ENCODE measurements around the gene ZFYVE16. TPM values are rescaled to one million over a fixed set of nuclear protein-coding genes. Genes with fewer than 3 reads are reported as not detected.
"Not testable (repeated sequence)": the region's sequence is repeated elsewhere in the genome, so short reads cannot be mapped to it uniquely, and the experiment has no call there.

ZFYVE16 gene
- total RNA-seq, 2 experiments from 2014 or later = 12.1 to 15.7 TPM

DNA sequence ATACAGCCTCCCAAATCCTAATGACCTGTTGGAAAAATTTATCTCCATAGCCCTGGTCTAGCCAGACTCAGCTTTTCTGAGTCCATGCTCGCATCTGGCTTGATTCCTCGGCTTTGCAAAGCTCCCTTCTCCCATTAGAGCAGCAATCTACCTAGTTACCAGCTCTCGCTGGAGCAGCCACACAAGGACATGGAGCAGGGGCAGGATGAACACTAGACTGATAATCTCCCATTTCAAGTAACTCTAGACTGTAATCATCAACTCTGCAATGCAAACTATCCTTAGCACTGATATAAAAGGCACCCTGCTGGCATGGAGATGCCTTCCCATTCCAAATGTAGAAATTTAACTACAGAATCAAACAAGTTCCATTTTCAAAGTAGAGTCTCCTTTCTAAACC lies 17.5 kb upstream of the ZFYVE16 start:
- DNase-seq; H3K36me3 Mint-ChIP-seq; POLR2A ChIA-PET; CTCF ChIA-PET; H3K4me3 Mint-ChIP-seq; H3K9me3 Mint-ChIP-seq; H3K27ac Mint-ChIP-seq; intact Hi-C loops (cut with micrococcal nuclease); H3K4me1 Mint-ChIP-seq (ENCODE audit: low read depth): not testable (repeated sequence)
- peaks cover 29% of the 10 kb centered on the region for H3K27me3 Mint-ChIP-seq

DNA sequence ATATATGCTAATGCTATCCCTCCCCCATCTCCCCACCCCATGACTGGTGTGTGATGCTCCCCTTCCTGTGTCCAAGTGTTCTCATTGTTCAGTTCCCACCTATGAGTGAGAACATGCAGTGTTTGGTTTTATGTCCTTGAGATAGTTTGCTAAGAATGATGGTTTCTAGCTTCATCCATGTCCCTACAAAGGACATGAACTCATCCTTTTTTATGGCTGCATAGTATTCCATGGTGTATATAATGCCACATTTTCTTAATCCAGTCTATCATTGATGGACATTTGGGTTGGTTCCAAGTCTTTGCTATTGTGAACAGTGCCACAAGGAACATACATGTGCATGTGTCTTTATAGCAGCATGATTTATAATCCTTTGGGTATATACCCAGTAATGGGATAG lies 16.6 kb upstream of the ZFYVE16 start:
- H3K9me3 Mint-ChIP-seq; H3K4me1 Mint-ChIP-seq (ENCODE audit: low read depth); DNase-seq; CTCF ChIA-PET; H3K4me3 Mint-ChIP-seq; intact Hi-C loops (cut with micrococcal nuclease); H3K36me3 Mint-ChIP-seq; POLR2A ChIA-PET; H3K27ac Mint-ChIP-seq: not testable (repeated sequence)
- peaks cover 34% of the 10 kb centered on the region for H3K27me3 Mint-ChIP-seq

DNA sequence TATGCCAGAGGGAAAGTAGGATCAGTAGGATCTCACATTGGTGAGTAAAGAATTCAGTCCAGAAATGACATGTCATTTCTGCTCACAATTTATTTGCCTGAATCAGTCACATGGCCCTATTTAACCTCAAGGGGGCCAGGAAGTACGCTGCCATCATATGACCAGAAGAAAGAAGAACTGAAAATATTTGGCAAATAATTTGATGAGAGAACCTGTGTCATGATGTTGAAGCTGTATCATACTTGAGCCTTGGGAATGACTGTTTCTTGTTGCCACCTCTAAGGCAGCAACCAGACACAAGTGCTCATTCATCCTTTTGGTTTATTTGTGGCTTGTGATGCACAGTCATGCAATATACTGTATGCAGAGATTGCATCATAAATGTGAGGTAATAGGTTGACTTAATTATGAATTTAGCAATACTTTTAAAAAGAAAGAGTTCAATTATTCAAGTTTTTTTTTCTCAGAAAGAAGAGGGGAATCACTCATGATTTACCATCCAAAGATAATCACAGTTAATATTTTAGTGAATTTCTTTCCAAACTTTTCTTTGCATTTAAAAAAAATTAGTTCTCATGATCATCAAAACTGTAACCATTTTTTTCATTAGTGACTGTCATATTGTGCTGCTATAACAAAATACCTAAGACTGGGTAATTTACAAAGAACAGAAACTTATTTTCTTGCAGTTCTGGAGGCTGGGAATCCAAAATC lies 8.2 kb upstream of the ZFYVE16 start:
- ChIA-PET POLR2A (no interaction called here), CTCF (no interaction called here)
- Mint-ChIP-seq H3K27me3 (peaks cover 14% of the 10 kb centered on the region), H3K36me3 (no peaks in the 10 kb centered on the region), H3K27ac (no peak overlapping the region), H3K4me3 (no peak overlapping the region), H3K9me3 (no peaks in the 10 kb centered on the region), H3K4me1 (ENCODE audit: low read depth) (peaks cover 1% of the 10 kb centered on the region)
- no peak for DNase-seq
- intact Hi-C loops (cut with micrococcal nuclease) = loop anchor here (10.0 kb wide), 3 partner anchors 305 to 905 kb away; partner anchors contain the start of genes RASGRF2 and ZCCHC9

DNA sequence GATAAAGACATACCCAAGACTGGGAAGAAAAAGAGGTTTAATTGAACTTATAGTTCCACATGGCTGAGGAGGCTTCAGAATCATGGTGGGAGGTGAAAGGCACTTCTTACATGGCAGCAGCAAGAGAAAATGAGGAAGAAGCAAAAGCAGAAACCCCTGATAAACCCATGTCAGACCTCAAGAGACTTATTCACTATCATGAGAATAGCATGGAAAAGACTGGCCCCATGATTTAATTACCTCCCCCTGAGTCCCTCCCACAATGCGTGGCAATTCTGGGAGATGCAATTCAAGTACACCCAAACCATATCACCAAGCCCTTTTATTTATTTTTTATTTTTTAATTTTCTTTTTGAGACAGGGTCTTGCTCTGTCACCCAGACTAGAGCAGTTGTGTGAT lies 7.5 kb upstream of the ZFYVE16 start:
- H3K27me3 Mint-ChIP-seq = peaks cover 13% of the 10 kb centered on the region
- H3K9me3 Mint-ChIP-seq; H3K27ac Mint-ChIP-seq; POLR2A ChIA-PET; H3K36me3 Mint-ChIP-seq; CTCF ChIA-PET; DNase-seq; H3K4me1 Mint-ChIP-seq (ENCODE audit: low read depth); H3K4me3 Mint-ChIP-seq: not testable (repeated sequence)
- intact Hi-C loops (cut with micrococcal nuclease) = loop anchor here (10.0 kb wide), 3 partner anchors 306 to 904 kb away; partner anchors contain the start of genes RASGRF2 and ZCCHC9

DNA sequence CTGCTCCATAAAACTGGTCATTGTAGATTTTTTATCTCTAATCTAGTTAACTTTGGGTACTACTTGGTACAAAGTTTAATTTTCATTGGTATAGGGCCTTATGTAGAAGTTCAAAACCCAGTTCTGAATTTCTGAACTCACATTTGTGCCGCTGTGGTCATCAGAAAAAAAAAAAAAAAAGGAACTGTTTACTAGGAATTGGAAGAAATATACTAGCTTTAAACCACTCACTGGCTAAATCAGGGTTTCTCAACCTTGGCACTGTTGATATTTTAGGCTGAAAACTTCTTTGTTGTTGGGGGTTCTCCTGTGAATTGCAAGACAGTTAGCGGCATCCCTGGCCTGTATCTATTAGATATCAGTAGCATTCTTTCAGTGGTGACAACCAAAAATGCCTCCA lies 4.1 kb upstream of the ZFYVE16 start:
- H3K9me3 Mint-ChIP-seq = no peaks in the 10 kb centered on the region
- no peak overlapping the region for H3K4me3 Mint-ChIP-seq
- H3K36me3 Mint-ChIP-seq = no peaks in the 10 kb centered on the region
- no peak overlapping the region for H3K27ac Mint-ChIP-seq
- peaks cover 7% of the 10 kb centered on the region for H3K4me1 Mint-ChIP-seq (ENCODE audit: low read depth)
- POLR2A ChIA-PET = no interaction called here
- intact Hi-C loops (cut with micrococcal nuclease) = loop anchor here (10.0 kb wide), 3 partner anchors 309 to 901 kb away; partner anchors contain the start of genes RASGRF2 and ZCCHC9
- CTCF ChIA-PET = no interaction called here
- H3K27me3 Mint-ChIP-seq = peaks cover 4% of the 10 kb centered on the region
- no peak for DNase-seq

DNA sequence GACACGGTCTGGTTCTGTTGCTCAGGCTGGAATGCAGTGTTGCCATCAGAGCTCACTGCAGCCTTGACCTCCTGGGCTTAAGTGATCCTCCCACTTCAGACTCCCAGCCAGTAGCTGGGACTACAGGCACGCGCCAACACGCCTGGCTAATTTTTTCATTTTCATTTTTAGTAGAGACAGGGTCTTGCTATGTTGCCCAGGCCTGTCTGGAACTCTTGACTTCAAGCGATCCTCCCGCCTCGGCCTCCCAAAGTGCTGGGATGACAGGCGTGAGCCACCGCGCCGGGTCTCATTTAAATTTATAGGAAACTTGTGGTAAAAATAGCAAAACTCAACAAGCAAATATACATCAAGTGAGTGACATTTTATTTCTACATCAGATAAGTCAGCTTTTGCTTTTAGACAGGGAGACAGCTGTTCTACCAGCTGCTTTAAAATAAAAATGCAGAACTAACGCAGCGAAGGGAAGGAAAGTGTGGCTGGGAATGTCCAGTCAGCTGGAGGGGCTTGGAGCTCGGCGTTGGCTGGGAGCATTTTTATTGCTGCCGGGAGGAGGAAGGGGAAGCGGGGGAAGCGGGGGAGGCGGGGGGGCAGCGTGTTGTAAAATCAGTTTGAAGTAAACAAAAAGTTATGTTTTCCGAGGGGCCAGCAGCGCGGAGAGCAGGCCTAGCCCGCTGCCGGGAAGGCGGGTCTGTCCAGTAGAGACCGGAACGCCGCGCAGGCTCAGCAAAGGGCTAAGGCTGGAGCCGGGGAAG lies 707 bp upstream of the ZFYVE16 start:
- ChIA-PET CTCF (no interaction called here), POLR2A (interaction anchor here (1.3 kb wide), 1 partner anchor 42 kb away, joined by 4 read pairs; no protein-coding TSS in a partner anchor)
- H3K36me3 Mint-ChIP-seq = peaks cover 2% of the 10 kb centered on the region
- peak; percentile 24 for DNase-seq
- peaks cover 16% of the 10 kb centered on the region for H3K4me1 Mint-ChIP-seq (ENCODE audit: low read depth)
- H3K9me3 Mint-ChIP-seq = no peaks in the 10 kb centered on the region
- H3K27ac Mint-ChIP-seq = peak overlapping the region; percentile 97
- intact Hi-C loops (cut with micrococcal nuclease) = loop anchor here (1.0 to 10.0 kb wide), 7 partner anchors 80 to 898 kb away; partner anchors contain the start of genes FAM151B, MTX3, RASGRF2 and SERINC5
- peak overlapping the region; percentile 92 for H3K4me3 Mint-ChIP-seq
- no peaks in the 10 kb centered on the region for H3K27me3 Mint-ChIP-seq

DNA sequence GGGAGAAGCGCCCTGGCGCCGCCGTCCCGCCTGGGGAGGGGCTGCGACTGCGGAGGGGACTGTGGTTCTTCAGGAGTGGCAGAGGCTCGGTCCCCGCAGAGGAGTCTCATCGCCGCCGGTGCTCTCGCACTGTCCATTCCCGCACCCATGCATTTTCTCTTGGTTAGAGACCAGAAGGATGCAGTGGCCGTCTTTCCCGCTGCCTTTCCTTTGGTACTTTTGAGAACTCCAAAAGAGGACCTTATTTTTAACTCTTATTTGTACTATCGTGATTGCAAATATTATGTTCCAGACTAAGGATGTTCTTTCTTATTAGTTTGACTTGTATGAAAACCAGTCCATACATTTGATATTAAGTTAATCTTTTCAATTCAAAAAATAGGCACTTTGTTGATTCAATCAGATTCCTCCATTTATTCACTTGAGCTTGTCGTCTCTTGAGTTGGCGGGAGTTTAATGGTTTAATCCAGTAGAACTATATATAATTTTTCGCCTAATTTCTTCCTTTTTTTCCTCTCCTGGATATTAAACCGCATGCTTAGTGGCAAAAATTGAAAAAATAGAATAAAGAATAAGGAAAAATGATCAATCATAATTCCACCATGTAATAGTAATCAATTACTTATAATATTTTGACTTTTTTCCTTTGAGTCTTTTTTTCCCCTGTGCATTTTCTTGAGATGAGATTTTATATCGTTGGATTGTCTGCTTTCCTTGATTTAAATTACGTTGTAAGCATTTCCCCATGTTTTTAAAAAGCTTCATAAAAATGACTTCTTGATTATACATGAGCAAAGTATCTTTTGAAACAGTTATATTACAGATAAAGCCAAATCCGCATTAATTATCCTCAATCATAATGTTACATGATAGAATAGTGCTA lies 861 bp downstream of the ZFYVE16 start:
- DNase-seq = peak; percentile 60
- peak overlapping the region; percentile 92 for H3K4me3 Mint-ChIP-seq
- H3K27ac Mint-ChIP-seq = peak overlapping the region; percentile 24
- ChIA-PET POLR2A (interaction anchor here (0.6 to 1.3 kb wide), 2 partner anchors 40 to 353 kb away, joined by 4 to 5 read pairs; no protein-coding TSS in a partner anchor), CTCF (no interaction called here)
- intact Hi-C loops (cut with micrococcal nuclease) = loop anchor here (5.0 to 10.0 kb wide), 6 partner anchors 79 to 896 kb away; partner anchors contain the start of genes FAM151B, MTX3, RASGRF2 and SERINC5
- no peaks in the 10 kb centered on the region for H3K27me3 Mint-ChIP-seq
- H3K36me3 Mint-ChIP-seq = peaks cover 2% of the 10 kb centered on the region
- peaks cover 16% of the 10 kb centered on the region for H3K4me1 Mint-ChIP-seq (ENCODE audit: low read depth)
- no peaks in the 10 kb centered on the region for H3K9me3 Mint-ChIP-seq

DNA sequence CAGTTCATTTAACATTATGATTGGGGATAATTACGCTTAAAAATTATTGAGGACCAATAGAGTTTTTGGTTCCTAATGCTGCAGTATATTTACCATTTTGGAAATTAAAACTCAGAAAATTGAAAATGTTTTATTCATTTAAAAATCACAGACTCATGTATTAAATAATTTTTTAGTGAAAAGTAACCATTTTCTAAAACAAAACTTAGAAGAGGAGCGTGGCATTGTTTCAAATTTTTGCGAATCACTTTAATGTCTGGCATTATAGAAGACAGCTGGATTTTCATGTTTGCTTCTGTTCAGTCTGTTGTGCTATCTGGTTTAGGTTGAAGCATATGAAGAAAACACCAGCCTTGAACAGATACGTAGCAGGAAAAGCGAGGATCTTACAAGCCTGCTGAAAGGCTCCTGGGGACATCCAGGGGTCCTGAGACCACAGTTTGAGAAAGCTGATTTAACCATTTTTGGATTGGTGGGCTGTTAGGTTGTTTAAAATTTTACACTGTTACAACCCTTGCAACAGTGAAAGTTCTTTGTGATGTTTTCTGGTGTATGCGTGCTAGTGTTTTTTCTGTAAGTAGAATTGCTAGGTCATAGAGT lies 1.6 kb downstream of the ZFYVE16 start:
- intact Hi-C loops (cut with micrococcal nuclease) = loop anchor here (5.0 to 10.0 kb wide), 6 partner anchors 78 to 895 kb away; partner anchors contain the start of genes FAM151B, MTX3, RASGRF2 and SERINC5
- H3K27ac Mint-ChIP-seq = no peak overlapping the region
- H3K27me3 Mint-ChIP-seq = no peaks in the 10 kb centered on the region
- DNase-seq = no peak
- ChIA-PET CTCF (no interaction called here), POLR2A (no interaction called here)
- H3K9me3 Mint-ChIP-seq = no peaks in the 10 kb centered on the region
- H3K4me1 Mint-ChIP-seq (ENCODE audit: low read depth) = peaks cover 16% of the 10 kb centered on the region
- peak overlapping the region; percentile 92 for H3K4me3 Mint-ChIP-seq
- H3K36me3 Mint-ChIP-seq = peaks cover 2% of the 10 kb centered on the region

DNA sequence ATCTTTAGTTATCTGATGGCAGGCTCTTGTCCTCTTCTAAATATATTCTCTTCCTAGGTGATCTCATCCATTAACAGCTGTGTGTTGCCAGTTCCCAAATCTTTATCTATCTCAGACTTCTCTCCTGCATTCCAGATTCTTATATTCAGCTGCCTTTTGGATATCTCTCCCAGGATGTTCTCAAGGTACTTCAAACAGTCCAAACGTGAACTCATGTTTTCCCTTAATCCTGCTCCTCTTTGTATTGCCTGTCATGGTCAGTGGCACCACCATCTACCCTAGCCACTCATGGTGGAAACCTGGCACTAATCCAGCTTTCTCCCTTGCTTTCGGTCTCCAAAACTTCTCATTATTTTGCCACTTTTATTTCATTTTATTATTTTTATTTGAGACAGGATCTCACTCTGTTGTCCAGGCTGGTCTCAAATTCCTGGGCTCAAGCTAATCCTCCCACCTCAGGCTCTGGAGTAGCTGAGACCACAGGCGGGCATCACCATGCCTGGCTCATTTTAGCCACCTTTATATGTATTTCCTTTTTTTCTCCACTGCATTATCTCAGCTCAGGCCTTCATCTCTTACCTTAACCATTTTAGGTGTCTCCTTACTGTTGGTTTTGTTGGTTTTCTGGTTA lies 3.8 kb downstream of the ZFYVE16 start:
- Mint-ChIP-seq H3K9me3 (no peaks in the 10 kb centered on the region), H3K4me3 (no peak overlapping the region), H3K27ac (no peak overlapping the region), H3K4me1 (ENCODE audit: low read depth) (peaks cover 16% of the 10 kb centered on the region), H3K36me3 (peaks cover 3% of the 10 kb centered on the region), H3K27me3 (no peaks in the 10 kb centered on the region)
- intact Hi-C loops (cut with micrococcal nuclease) = no loop called here
- DNase-seq = no peak
- POLR2A ChIA-PET = no interaction called here
- CTCF ChIA-PET = interaction anchor here (0.6 kb wide), 1 partner anchor 69 kb away, joined by 3 read pairs; no protein-coding TSS in a partner anchor

DNA sequence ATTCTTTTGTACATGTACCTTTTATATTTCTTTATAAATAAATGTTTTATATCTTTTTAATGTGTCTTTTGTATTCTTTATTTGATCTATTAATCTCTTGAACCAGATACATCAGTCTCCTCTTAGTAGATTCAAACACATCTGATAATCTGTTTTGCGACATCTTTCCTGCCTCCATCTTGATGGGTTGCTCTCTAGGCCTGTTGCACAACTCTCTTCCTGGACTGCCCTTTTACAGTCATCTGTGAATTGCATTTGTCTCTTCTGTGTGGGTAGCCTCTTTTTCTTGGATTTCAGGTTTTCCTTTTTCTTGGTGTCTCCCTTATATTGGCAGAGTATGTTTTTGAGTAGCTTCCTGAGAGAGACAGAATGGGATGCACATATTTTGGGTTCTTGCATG lies 6.2 kb downstream of the ZFYVE16 start:
- CTCF ChIA-PET = no interaction called here

DNA sequence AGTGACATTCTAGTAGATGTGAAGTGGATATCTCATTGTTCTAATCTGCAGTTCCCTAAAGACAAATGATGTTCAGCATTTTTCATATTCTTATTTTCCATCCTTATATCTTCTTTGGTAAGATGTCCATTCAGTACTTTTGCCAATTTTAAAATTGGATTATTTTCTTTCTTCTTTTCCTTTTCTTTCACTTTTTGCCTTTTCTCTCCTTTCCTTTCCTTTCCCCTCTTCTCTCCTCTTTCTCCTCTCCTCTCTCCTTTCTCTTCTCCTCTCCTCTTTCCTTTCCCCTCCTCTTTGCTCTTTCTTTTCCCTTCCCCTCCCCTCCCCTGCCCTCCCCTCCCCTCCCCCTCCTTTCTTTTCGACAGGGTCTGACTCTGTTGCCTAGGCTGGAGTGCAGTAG lies 10.1 kb downstream of the ZFYVE16 start:
- H3K36me3 Mint-ChIP-seq = peaks cover 14% of the 10 kb centered on the region
- CTCF ChIA-PET = no interaction called here
- H3K27me3 Mint-ChIP-seq = no peaks in the 10 kb centered on the region
- no peak overlapping the region for H3K27ac Mint-ChIP-seq
- H3K4me1 Mint-ChIP-seq (ENCODE audit: low read depth) = no peaks in the 10 kb centered on the region
- DNase-seq = no peak
- intact Hi-C loops (cut with micrococcal nuclease) = no loop called here
- no peak overlapping the region for H3K4me3 Mint-ChIP-seq
- peaks cover 13% of the 10 kb centered on the region for H3K9me3 Mint-ChIP-seq
- POLR2A ChIA-PET = no interaction called here

More for the DNA sequence above, 6.2 kb downstream of the ZFYVE16 start:
- H3K27me3 Mint-ChIP-seq = no peaks in the 10 kb centered on the region
- H3K27ac Mint-ChIP-seq = no peak overlapping the region
- H3K4me1 Mint-ChIP-seq (ENCODE audit: low read depth) = peaks cover 8% of the 10 kb centered on the region
- H3K36me3 Mint-ChIP-seq = peaks cover 3% of the 10 kb centered on the region
- H3K9me3 Mint-ChIP-seq = no peaks in the 10 kb centered on the region
- H3K4me3 Mint-ChIP-seq = no peak overlapping the region
- DNase-seq = no peak
- POLR2A ChIA-PET = no interaction called here
- intact Hi-C loops (cut with micrococcal nuclease) = no loop called here

All from activated CD4-positive, alpha-beta memory T cell treated with anti-CD3 and anti-CD28 coated beads for 36 hours (primary cell).